GM21447 (cell line): ENCODE data around the gene JUND.
A peak's percentile ranks its signal among the peaks of the same experiment; 100 is the strongest.

Experiments
- ATAC-seq: cut with Tn5 transposase; IDR thresholded peaks from one replicate; pipeline ENCODE4 v1.9.1; 2021; ENCODE audit not compliant: unreplicated experiment

JUND gene

DNA sequence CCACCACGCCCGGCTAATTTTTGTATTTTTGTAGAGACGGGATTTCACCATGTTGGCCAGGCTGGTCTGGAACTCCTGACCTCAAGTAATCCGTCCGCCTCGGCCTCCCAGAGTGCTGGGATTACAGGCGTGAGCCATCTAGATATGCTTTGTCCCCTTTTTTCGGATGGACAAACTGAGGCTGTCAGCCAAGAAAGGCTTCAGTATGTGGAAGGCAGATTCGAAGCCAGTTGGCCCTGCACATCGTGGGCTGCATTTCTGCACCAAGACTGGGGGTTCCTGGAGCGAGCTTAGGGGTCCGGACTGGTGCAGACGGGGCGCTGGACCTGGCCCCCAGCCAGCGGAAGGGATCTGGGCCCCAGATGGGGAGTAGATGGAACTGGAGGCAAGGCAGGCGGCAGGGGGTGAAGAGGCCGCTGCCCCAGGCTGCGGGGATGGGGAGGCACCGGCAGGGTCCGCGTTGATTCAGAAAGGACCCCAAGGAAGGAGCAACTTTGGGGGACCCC is 9.7 kb upstream of the JUND start:
- peak; percentile 6 for ATAC-seq

DNA sequence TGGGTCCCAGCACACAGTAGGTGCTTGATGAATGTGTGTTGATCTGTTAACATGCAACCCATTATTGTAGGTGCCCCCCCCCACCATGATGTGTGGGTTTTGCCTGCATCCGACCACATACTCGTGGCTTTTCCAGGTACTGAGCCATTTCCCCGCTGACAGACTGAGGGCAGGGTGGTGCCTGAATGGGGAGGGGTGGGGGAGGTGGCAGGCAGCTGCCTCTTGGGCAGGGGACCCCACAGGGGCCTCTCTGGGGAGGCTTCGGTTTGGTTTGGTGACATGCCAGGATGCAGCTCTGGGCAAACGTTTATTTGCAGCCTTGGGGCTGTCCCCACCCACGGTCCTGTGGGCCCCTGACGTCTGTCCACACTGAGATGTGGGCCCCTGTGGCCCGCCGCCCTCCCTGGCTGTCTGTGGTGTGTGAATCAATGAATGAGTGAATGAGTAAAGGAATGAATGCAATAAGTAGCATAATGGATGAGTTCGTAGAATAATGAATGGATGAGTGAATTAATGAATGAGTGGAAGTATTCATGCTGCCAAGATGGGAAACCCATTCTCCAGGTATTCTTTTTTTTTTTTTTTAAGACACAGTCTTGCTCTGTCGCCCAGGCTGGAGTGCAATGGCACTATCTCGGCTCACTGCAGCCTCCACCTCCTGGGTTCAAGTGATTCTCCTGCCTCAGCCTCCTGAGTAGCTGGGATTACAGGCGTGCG is 9.0 kb upstream of the JUND start:
- no peak for ATAC-seq

DNA sequence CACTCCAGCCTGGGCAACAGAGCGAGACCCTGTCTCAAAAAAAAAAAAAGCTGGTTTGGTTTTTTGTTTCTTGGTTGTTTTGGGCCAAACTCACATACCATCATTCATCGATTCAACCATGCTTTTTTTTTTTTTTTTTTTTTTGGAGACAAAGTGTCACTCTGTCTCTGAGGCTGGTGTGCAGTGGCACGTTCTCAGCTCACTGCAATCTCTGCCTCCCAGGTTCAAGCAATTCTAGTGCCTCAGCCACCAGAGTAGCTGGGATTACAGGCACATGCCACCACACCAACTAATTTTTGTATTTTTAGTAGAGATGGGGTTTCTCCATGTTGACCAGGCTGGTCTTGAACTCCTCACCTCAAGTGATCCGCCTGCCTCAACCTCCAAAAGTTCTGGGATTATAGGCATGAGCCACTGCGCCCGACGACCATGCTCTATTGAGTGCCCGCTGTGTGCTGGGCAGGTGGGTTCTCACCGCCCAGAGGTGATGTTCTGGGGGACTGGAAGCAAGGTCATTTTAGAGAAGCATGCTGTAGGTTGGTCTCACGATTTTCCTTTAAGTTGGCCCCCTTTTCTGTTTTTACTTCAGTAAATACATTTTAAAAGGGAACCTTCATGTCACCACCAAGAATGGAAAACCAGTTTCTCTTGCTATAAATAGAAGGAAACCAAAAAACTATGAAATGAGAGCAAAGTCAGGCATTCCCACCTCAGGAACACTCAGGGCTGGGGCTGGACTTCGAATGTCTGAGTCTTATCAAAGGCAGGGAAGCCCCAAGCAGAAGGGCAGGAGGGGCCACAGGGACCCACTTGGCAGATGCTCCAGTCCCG is 8.3 kb upstream of the JUND start:
- ATAC-seq, result no peak

- ATAC-seq, result no peak
Observed at GRCh38 chr19:18287836-18288772, 6.7 kb upstream of the JUND start.

DNA sequence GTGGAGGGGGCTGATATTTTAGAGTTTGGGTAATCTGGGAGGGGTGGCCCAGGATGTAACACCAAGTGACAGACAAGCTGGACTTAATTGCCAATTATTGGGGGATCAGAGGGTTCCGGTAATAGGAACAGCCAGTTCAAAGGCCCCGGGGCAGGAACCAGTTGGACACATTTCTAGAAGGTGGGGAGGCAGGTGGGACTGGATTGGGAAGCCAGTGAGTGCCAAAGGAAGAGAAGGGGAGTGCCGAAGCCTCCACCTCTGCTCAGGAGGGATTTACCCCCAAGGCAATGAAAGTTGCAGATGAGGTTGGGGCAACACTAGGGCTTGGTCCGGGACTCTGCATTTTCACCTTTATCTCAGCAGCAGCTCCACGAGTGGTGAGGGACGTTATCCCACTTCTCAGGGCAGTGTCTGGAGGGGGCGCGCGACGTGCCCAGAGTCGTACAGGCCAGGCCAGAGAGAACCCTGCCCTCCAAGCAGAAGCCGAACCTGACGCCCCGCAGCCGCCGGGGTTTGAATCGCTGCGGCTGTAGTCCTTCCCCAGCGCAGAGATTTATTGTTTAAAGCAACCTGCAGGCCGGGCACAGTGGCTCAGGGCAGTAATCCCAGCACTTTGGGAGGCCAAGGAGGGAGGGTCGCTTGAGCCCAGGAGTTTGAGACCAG is 5.7 kb upstream of the JUND start:
- no peak for ATAC-seq

GRCh38 chr19:18284712-18285360 is 3.4 kb upstream of the JUND start:
- ATAC-seq, result no peak

GRCh38 chr19:18283338-18283737 is 1.9 kb upstream of the JUND start:
- ATAC-seq, result no peak

- no peak for ATAC-seq
Observed at GRCh38 chr19:18282788-18283141, 1.3 kb upstream of the JUND start.

- peak; percentile 29 for ATAC-seq
Observed at GRCh38 chr19:18282021-18282787, 782 bp upstream of the JUND start.

DNA sequence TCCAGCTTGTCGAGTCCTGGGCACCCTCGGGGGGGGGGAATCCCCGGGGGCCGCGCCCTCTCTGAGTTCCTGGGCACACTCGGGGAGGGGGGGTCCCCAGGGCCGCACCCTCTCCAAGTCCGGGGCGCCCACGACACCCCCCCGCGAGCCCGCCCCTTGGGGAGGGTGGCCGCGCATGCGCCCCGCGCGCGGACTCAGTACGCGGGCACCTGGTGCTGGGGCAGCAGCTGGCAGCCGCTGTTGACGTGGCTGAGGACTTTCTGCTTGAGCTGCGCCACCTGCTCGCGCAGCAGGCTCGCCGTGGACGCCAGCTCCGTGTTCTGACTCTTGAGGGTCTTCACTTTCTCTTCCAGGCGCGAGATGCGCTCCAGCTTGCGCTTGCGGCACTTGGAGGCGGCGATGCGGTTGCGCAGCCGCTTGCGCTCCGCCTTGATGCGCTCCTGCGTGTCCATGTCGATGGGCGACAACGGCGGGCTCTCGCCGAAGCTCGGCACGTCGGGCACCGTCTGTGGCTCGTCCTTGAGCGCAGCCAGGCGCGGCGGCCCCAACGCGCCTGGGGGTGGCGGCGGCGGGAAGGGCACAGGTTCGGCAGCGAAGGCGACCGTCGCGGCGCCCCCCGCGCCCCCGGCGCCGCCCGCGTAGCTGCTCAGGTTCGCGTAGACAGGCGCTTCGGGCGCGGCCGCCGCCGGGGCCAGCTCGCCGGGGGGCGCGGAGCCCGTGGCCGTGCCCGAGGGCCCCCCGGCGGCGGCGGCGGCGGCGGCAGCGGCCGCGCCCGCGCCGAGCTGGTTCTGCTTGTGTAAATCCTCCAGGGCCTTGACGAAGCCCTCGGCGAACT is 958 bp downstream of the JUND start:
- no peak for ATAC-seq

- no peak for ATAC-seq
Observed at GRCh38 chr19:18279516-18280246, 1.7 kb downstream of the JUND start.

GRCh38 chr19:18279266-18279515 is 2.2 kb downstream of the JUND start:
- no peak for ATAC-seq

DNA sequence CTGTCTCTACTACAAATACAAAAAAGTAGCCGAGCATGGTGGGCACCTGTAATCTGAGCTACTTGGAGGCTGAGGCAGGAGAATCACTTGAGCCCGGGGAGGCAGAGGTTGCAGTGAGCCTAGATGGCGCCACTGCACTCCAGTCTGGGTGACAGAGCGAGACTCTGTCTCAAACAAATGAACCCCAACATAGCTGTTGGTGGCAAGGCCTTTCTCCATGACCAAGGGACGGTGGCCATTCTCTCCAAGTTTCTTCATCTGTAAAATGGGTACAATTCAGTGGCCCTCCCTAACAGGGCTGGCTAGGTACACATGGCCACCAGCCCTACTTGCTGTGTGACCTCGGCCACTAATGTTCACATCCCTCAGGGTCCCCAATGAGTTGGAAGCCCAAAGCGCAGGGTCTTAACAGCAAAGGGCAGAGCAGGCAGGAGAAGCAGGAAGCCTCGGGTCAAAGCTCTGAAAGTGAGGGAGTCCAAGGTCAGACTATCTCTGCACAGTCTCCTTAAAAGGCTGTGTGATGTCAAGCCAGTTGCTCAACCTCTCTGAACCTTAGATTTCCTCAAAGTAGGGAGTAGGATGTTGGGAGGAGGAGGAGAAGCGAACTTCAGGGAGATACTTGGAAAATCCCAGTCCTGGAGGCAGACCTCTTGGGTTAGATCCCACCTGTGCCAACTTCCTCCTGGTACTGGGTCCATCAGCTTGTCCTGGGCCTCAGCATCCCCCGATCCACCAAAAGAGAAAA is 2.7 kb downstream of the JUND start:
- no peak for ATAC-seq

DNA sequence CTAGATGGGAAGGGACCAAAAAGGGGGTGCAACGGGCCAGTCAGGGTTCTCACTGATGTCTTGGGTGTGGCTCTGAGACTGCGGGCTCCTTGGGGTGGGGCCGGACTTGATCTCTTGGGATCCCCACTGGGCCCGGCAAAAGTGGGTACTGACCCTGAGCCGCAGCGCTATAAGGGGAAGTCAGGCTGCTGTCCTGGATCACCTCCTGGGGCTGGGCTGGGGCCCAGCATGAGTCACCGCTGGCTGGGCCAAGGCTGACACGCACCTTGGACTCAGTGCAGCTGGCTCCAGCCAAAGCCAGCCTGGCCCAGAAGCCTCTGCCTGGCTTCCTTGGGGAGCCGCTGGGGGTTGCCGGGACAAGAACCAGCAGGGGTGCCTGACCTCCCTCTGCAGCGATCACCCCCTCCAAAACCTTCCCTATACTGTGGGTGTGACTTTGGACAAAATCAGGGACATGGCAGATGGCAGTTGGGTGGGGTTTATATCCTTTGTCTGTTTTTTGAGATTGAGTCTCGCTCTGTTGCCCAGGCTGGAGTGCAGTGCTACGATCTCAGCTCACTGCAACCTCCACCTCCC is 6.6 kb downstream of the JUND start:
- ATAC-seq, result no peak

- no peak for ATAC-seq
Observed at GRCh38 chr19:18274219-18274780, 7.1 kb downstream of the JUND start, which contains the start of gene IQCN. TSS of gene IQCN (minus strand) at chr19:18274452. CDS start at chr19:18269478, 4,974 bp downstream.

DNA sequence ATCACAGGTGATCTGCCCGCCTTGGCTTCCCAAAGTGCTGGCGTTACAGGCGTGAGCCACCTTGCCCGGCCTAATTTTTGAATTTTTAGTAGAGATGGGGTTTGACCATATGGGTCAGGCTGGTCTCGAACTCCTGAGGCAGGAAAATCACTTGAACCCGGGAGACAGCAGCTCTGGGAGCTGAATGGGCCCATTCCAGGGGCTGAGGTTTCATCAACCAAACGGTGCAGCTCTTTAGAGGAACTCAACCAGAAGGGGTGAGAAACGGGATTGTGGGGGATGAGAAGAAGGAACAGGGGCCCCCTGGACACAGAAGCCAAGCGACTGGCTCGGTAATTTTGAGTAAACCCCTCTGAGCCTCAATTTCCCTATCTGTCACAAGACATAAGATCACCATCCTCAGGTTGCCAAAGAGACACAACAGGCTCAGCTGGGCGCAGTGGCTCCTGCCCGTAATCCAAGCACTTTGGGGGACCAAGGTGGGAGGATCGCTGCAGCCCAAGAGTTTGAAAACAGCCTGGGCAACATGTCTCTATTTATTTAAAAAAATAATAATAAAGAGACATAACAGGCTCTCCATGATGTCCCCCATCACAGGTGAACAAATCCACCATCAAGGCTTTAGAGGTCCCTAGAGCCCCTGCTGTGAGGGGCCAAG is 7.7 kb downstream of the JUND start:
- no peak for ATAC-seq
